NCI-H2171 treated with DMSO at 0.1 percent for 48 hours (cell line): ENCODE data around the gene GABBR2.

ENCODE experiments used
- DNase-seq: peaks from one replicate; lab custom pipeline; 2025; lab: John Stamatoyannopoulos, UW

GABBR2 gene

GRCh38 chr9:98321269-98321668, 387.5 kb downstream of the GABBR2 start:
- DNase-seq = no peak

- no peak for DNase-seq
These were observed 389.8 kb downstream of the GABBR2 start for GRCh38 chr9:98318834-98319478.

GRCh38 chr9:98318041-98318790, 390.5 kb downstream of the GABBR2 start:
- DNase-seq = no peak

- no peak for DNase-seq
These were observed 391.4 kb downstream of the GABBR2 start for GRCh38 chr9:98317134-98317857.

- DNase-seq = peak; percentile 9
These were observed 392.1 kb downstream of the GABBR2 start for GRCh38 chr9:98316445-98317133.

- peak; percentile 90 for DNase-seq
These were observed 393.1 kb downstream of the GABBR2 start for GRCh38 chr9:98315551-98316060.

GRCh38 chr9:98315067-98315453, 393.7 kb downstream of the GABBR2 start:
- no peak for DNase-seq

GRCh38 chr9:98314381-98315066, 394.2 kb downstream of the GABBR2 start:
- DNase-seq = no peak

- no peak for DNase-seq
These were observed 396.4 kb downstream of the GABBR2 start for GRCh38 chr9:98312365-98312764.

GRCh38 chr9:98311541-98311940, 397.2 kb downstream of the GABBR2 start:
- DNase-seq = peak; percentile 60

- no peak for DNase-seq
These were observed 397.9 kb downstream of the GABBR2 start for GRCh38 chr9:98310752-98311392.

GRCh38 chr9:98306384-98307145, 402.2 kb downstream of the GABBR2 start:
- peak; percentile 98 for DNase-seq

GRCh38 chr9:98304381-98304780, 404.4 kb downstream of the GABBR2 start:
- no peak for DNase-seq

GRCh38 chr9:98303633-98304125, 405.1 kb downstream of the GABBR2 start:
- no peak for DNase-seq

GRCh38 chr9:98302938-98303632, 405.6 kb downstream of the GABBR2 start:
- DNase-seq = no peak

- DNase-seq = no peak
These were observed 406.6 kb downstream of the GABBR2 start for GRCh38 chr9:98302150-98302549.

- DNase-seq = no peak
These were observed 408.1 kb downstream of the GABBR2 start for GRCh38 chr9:98300611-98301010.

GRCh38 chr9:98298476-98298875, 410.3 kb downstream of the GABBR2 start:
- DNase-seq = no peak

GRCh38 chr9:98295824-98296223, 412.9 kb downstream of the GABBR2 start:
- DNase-seq = no peak
